GM12878 (cell line): ENCODE data around the gene HIRA. TPM values are rescaled to one million over a fixed set of nuclear protein-coding genes. Genes with fewer than 3 reads are reported as not detected.

Source experiments
- ATAC-seq: fragments of 200-7000 bp; cut with Tn5 transposase; 3 replicates; pipeline ENCODE4 v1.9.1; 2020; ENCODE audit warnings: mild to moderate bottlenecking, moderate library complexity
- BruUV-seq: library from RNA; stranded (reverse); fragments of 400-500 nt; replicated peaks from 2 replicates; lab custom pipeline; 2021; lab: Mats Ljungman, UMichigan
- CTCF ChIA-PET: fragments of 300-600 bp; sonication (Branson Sonifier 250); formaldehyde crosslinking; extraction: SDS; loops from one replicate; lab custom pipeline; 2021; ENCODE audit warnings: inconsistent platforms; lab: Yijun Ruan, JAX
- POLR2A ChIA-PET: fragments of 350-600 bp; formaldehyde crosslinking; extraction: SDS; loops from one replicate; lab custom pipeline; 2021; ENCODE audit warnings: inconsistent platforms; lab: Charles Lee
- RAD21 ChIA-PET: fragments of 300-600 bp; sonication (Branson Sonifier 250); formaldehyde crosslinking; loops from one replicate; lab custom pipeline; 2023; ENCODE audit warnings: antibody characterized with exemption; ENCODE audit not compliant: unreplicated experiment; lab: Charles Lee
- SMC1A ChIA-PET: fragments of 300-600 bp; sonication (Branson Sonifier 250); formaldehyde crosslinking; loops from one replicate; lab custom pipeline; 2023; ENCODE audit not compliant: unreplicated experiment, uncharacterized antibody; lab: Charles Lee
- DNase-seq: peaks from one replicate; pipeline ENCODE4 v3.0.0-alpha.2; 2011; ENCODE audit warnings: low read depth, low spot score
- FAIRE-seq: peaks from 3 replicates; lab custom pipeline; 2011; peaks lifted over from hg19 to GRCh38; lab: Jason Lieb, UNC
- H2AFZ ChIP-seq: 2 replicates; pipeline ENCODE4 v1.6.0; 2011; ENCODE audit warnings: low read depth, low read length, control low read depth; ENCODE audit not compliant: control insufficient read depth
- H3K27ac ChIP-seq: 2 replicates; pipeline ENCODE4 v1.5.1; 2011; ENCODE audit warnings: control low read depth; ENCODE audit not compliant: control insufficient read depth, insufficient read depth
- H3K27me3 ChIP-seq, 2 experiments: replicated peaks in 1 of 2; 2 replicates each; pipeline versions ENCODE4 v1.6.0 to v1.6.1; 2011; ENCODE audit warnings: low read length in 1 of 2; ENCODE audit not compliant: control insufficient read depth in 2 of 2, insufficient read depth in 2 of 2
- H3K36me3 ChIP-seq, 2 experiments: 2 replicates each; pipeline ENCODE4 v1.5.1; 2011; ENCODE audit warnings: low read length in 1 of 2; ENCODE audit not compliant: control insufficient read depth in 2 of 2, insufficient read depth in 2 of 2
- H3K4me1 ChIP-seq: 2 replicates; pipeline ENCODE4 v1.6.1; 2011; ENCODE audit warnings: mild to moderate bottlenecking, low read length, moderate library complexity, mixed read lengths; ENCODE audit not compliant: control insufficient read depth, insufficient read depth
- H3K4me2 ChIP-seq: 2 replicates; pipeline ENCODE4 v1.6.0; 2011; ENCODE audit warnings: control low read depth; ENCODE audit not compliant: control insufficient read depth, insufficient read depth
- H3K4me3 ChIP-seq: fragments of 200-600 bp; sonication (generic); 2 replicates; pipeline ENCODE4 v1.5.1; 2016
- H3K79me2 ChIP-seq: 2 replicates; pipeline ENCODE4 v1.6.0; 2011; ENCODE audit warnings: low read length; ENCODE audit not compliant: control insufficient read depth, insufficient read depth
- H3K9ac ChIP-seq: 2 replicates; pipeline ENCODE4 v1.8.0; 2011; ENCODE audit warnings: low read length, control low read depth, mixed read lengths; ENCODE audit not compliant: control insufficient read depth, insufficient read depth
- H3K9me3 ChIP-seq: replicated peaks from 3 replicates; pipeline ENCODE4 v1.5.1; 2011; ENCODE audit warnings: mild to moderate bottlenecking, low read length; ENCODE audit not compliant: control insufficient read depth, insufficient read depth
- H4K20me1 ChIP-seq: 2 replicates; pipeline ENCODE4 v1.6.0; 2011; ENCODE audit not compliant: control insufficient read depth, insufficient read depth
- CREB1 ChIP-seq: IDR thresholded peaks from 2 replicates; pipeline ENCODE4 v1.6.1; 2012; ENCODE audit warnings: low read depth, mild to moderate bottlenecking, inconsistent platforms
- PKNOX1 ChIP-seq: fragments of 450-650 bp; IDR thresholded peaks from 2 replicates; pipeline ENCODE4 v1.6.1; 2016; ENCODE audit warnings: mild to moderate bottlenecking
- POU2F2 ChIP-seq: IDR thresholded peaks from 3 replicates; pipeline ENCODE4 v1.6.1; 2011; ENCODE audit warnings: low read depth, mild to moderate bottlenecking, low read length, borderline replicate concordance
- ZBTB40 ChIP-seq: fragments of 450-650 bp; IDR thresholded peaks from 2 replicates; pipeline ENCODE4 v1.6.1; 2016; ENCODE audit warnings: mild to moderate bottlenecking, moderate library complexity, borderline replicate concordance
- WGBS: methylation state at CpG from one replicate; pipeline ENCODE4 v1.1.6; 2016; ENCODE audit warnings: low lambda C conversion rate; ENCODE audit not compliant: insufficient replicate concordance, insufficient coverage; ENCODE audit errors: missing lambda C conversion rate; 5-methylcytosine and 5-hydroxymethylcytosine counted together
- in situ Hi-C: fragments of 300-500 bp; cut with MboI; formaldehyde crosslinking; loops from 9 replicates; pipeline ENCODE4 v1.14.3; 2018; ENCODE audit warnings: mixed read lengths
- intact Hi-C: fragments of 100-400 bp; cut with micrococcal nuclease; formaldehyde crosslinking; loops from one replicate; pipeline ENCODE4 v1.14.2; 2022; ENCODE audit not compliant: unreplicated experiment
- polyA plus RNA-seq, 11 experiments: library from polyadenylated mRNA; depleted of rRNA in 4 of 11; unstranded in 6 of 11; stranded (reverse) in 5 of 11; fragments of >200 nt; fragmentation: Nextera tagmentation in 4 of 11; fragmentation: Illumina TruSeq in 1 of 11; extraction: Ambion mirVana in 4 of 11; extraction: Trizol in 1 of 11; gene quantifications; 1 replicate in 1 of 11; 2 replicates in 10 of 11; pipeline versions ENCODE4 v1.2.1 to v1.2.3, GENCODE V29; 2011 to 2016; ENCODE audit warnings: inconsistent platforms in 2 of 11, missing spikeins in 2 of 11, low read depth in 1 of 11
- total RNA-seq, 4 experiments: library from RNA; depleted of rRNA in 3 of 4; stranded (reverse); fragments of >200 nt in 3 of 4; fragmentation: Illumina TruSeq in 1 of 4; extraction: Trizol in 1 of 4; gene quantifications; 2 replicates each; pipeline versions ENCODE4 v1.2.1 to v1.2.3, GENCODE V29; 2013 to 2021

Gene HIRA
- total and polyA plus RNA-seq, 10 of the 15 experiments (the other 5 are each of a cell fraction or from before 2014, with no cell fraction given): 0.34 to 32.7 (median 14.5) TPM

- ATAC-seq (peak; percentile 63), FAIRE-seq (peak; percentile 71), DNase-seq (no peak)
- Histone ChIP-seq H3K4me2 (peak overlapping the region; percentile 58), H3K9ac (no peak overlapping the region), H4K20me1 (no peaks in the 10 kb centered on the region), H3K4me3 (peak overlapping the region; percentile 95), H3K36me3 (peaks cover 12 to 29% of the 10 kb centered on the region in 2 experiments; a peak in 3 of 4 replicates), H3K27me3 (no peaks in the 10 kb centered on the region), H3K79me2 (peaks cover 26% of the 10 kb centered on the region), H2AFZ (no peak overlapping the region), H3K9me3 (no peaks in the 10 kb centered on the region), H3K4me1 (peaks cover 17% of the 10 kb centered on the region), H3K27ac (peak overlapping the region; percentile 85; the same call in 1 of the 2 replicates)
- intact Hi-C loops (loop anchor here (2.0 to 5.0 kb wide), 2 partner anchors 30 to 272 kb away; partner anchors contain the start of genes CDC45, SLC25A1 and UFD1), in situ Hi-C loops (loop anchor here (25.0 kb wide), 1 partner anchor 1812 kb away; the partner anchor contains the start of genes ATP6V1E1 and BCL2L13)
- ChIA-PET RAD21 (no interaction called here), SMC1A (interaction anchor here (1.0 kb wide), 1 partner anchor 28 kb away, joined by 3 read pairs; no protein-coding TSS in a partner anchor), POLR2A (interaction anchor here (1.0 kb wide), 1 partner anchor 21 kb away, joined by 4 read pairs; no protein-coding TSS in a partner anchor), CTCF (no interaction called here)
- WGBS: 52% methylated on average over 5 of the region's 5 CpGs
- TF ChIP-seq POU2F2: 0 out of 3 replicates have a peak, but pooled peaks have one; percentile 55
- TF ChIP-seq CREB1: 0 out of 2 replicates have a peak, but pooled peaks have one; percentile 14
- no peak for TF ChIP-seq ZBTB40
- peak; percentile 30; the same call in 1 of the 2 replicates for TF ChIP-seq PKNOX1
- BruUV-seq: no TSS peak
These were observed 17.3 kb upstream of the HIRA start for GRCh38 chr22:19448739-19449421.
